WTC11 (cell line): ENCODE results near the gene ASIC2. TPM values are rescaled to one million over a fixed set of nuclear protein-coding genes. Genes with fewer than 3 reads are reported as not detected.

ENCODE experiments used
- ATAC-seq: fragments of 200-7000 bp; cut with Tn5 transposase; 2 replicates; pipeline ENCODE4 v1.10.0; 2021; ENCODE audit warnings: mild to moderate bottlenecking, moderate library complexity
- CTCF ChIA-PET: fragments of 300-600 bp; sonication (Branson Sonifier 250); formaldehyde crosslinking; loops from one replicate; lab custom pipeline; 2021; ENCODE audit warnings: antibody characterized with exemption; lab: Charles Lee
- POLR2A ChIA-PET: fragments of 350-600 bp; sonication (Branson Sonifier 250); formaldehyde crosslinking; loops from one replicate; lab custom pipeline; 2021; ENCODE audit warnings: antibody characterized with exemption; lab: Charles Lee
- DNase-seq: peaks from one replicate; pipeline ENCODE4 v3.0.0; 2021; ENCODE audit warnings: low spot score
- H3K27ac Mint-ChIP-seq: 2 replicates; pipeline ENCODE4 v1.8.0; 2021; ENCODE audit warnings: mixed read lengths
- H3K27me3 Mint-ChIP-seq: 2 replicates; pipeline ENCODE4 v1.8.0; 2021; ENCODE audit warnings: low read depth, mild to moderate bottlenecking, moderate library complexity, mixed read lengths
- H3K36me3 Mint-ChIP-seq: 2 replicates; pipeline ENCODE4 v1.8.0; 2021; ENCODE audit warnings: mixed read lengths
- H3K4me1 Mint-ChIP-seq: 2 replicates; pipeline ENCODE4 v1.8.0; 2022; ENCODE audit warnings: mixed read lengths
- H3K4me3 Mint-ChIP-seq: 2 replicates; pipeline ENCODE4 v1.8.0; 2021; ENCODE audit warnings: mild to moderate bottlenecking, moderate library complexity, mixed read lengths
- H3K9me3 Mint-ChIP-seq: 2 replicates; pipeline ENCODE4 v1.8.0; 2021; ENCODE audit warnings: mixed read lengths
- ATF1 ChIP-seq: sonication (generic); formaldehyde crosslinking; IDR thresholded peaks from 2 replicates; pipeline ENCODE4 v1.8.1; 2023; ENCODE audit warnings: mild to moderate bottlenecking, moderate library complexity, missing genetic modification reagents
- CREB1 ChIP-seq: sonication (generic); formaldehyde crosslinking; IDR thresholded peaks from 2 replicates; pipeline ENCODE4 v1.8.0; 2023; ENCODE audit warnings: mild to moderate bottlenecking, missing genetic modification reagents
- EMX1 ChIP-seq: fragments of 250-450 bp; sonication (Bioruptor Pico); IDR thresholded peaks from 2 replicates; pipeline ENCODE4 v1.8.0; 2021; ENCODE audit warnings: mild to moderate bottlenecking
- ESRRA ChIP-seq: sonication (generic); formaldehyde crosslinking; IDR thresholded peaks from 2 replicates; pipeline ENCODE4 v1.8.1; 2022; ENCODE audit warnings: mild to moderate bottlenecking, missing genetic modification reagents, borderline replicate concordance
- FOXP1 ChIP-seq: sonication (generic); formaldehyde crosslinking; IDR thresholded peaks from 2 replicates; pipeline ENCODE4 v1.8.0; 2022; ENCODE audit warnings: missing genetic modification reagents, mild to moderate bottlenecking, moderate library complexity, borderline replicate concordance
- GRHL2 ChIP-seq: fragments of 250-450 bp; sonication (Bioruptor Pico); IDR thresholded peaks from 2 replicates; pipeline ENCODE4 v1.8.0; 2022; ENCODE audit warnings: mild to moderate bottlenecking, moderate library complexity; ENCODE audit not compliant: insufficient replicate concordance, severe bottlenecking
- IRF2 ChIP-seq: sonication (generic); formaldehyde crosslinking; IDR thresholded peaks from 2 replicates; pipeline ENCODE4 v1.8.0; 2022; ENCODE audit warnings: low read depth, missing genetic modification reagents, borderline replicate concordance
- MXD4 ChIP-seq: fragments of 250-450 bp; sonication (Bioruptor Pico); IDR thresholded peaks from 2 replicates; pipeline ENCODE4 v1.8.0; 2021; ENCODE audit warnings: mild to moderate bottlenecking, moderate library complexity, borderline replicate concordance
- NFATC4 ChIP-seq: fragments of 250-450 bp; sonication (Bioruptor Pico); IDR thresholded peaks from 2 replicates; pipeline ENCODE4 v1.9.0; 2021; ENCODE audit warnings: mild to moderate bottlenecking
- NFYB ChIP-seq: sonication (generic); formaldehyde crosslinking; conservative IDR thresholded peaks from 2 replicates; pipeline ENCODE4 v1.8.0; 2022; ENCODE audit warnings: low read depth, missing genetic modification reagents
- PRRX2 ChIP-seq: fragments of 250-450 bp; sonication (Bioruptor Pico); IDR thresholded peaks from 2 replicates; pipeline ENCODE4 v1.8.0; 2021; ENCODE audit warnings: mild to moderate bottlenecking
- SOX15 ChIP-seq: fragments of 250-450 bp; sonication (Bioruptor Pico); IDR thresholded peaks from 2 replicates; pipeline ENCODE4 v1.9.0; 2021; ENCODE audit warnings: mild to moderate bottlenecking
- ZNF219 ChIP-seq: sonication (generic); formaldehyde crosslinking; IDR thresholded peaks from 2 replicates; pipeline ENCODE4 v1.8.0; 2023; ENCODE audit warnings: missing genetic modification reagents, mild to moderate bottlenecking, borderline replicate concordance
- ZNF232 ChIP-seq: sonication (generic); formaldehyde crosslinking; IDR thresholded peaks from 2 replicates; pipeline ENCODE4 v1.8.0; 2022; ENCODE audit warnings: mild to moderate bottlenecking, missing genetic modification reagents
- ZNF317 ChIP-seq: sonication (generic); formaldehyde crosslinking; IDR thresholded peaks from 2 replicates; pipeline ENCODE4 v1.8.1; 2023; ENCODE audit warnings: low read depth, mild to moderate bottlenecking, moderate library complexity, missing genetic modification reagents, borderline replicate concordance
- ZNF396 ChIP-seq: fragments of 250-450 bp; sonication (Bioruptor Pico); IDR thresholded peaks from 2 replicates; pipeline ENCODE4 v1.8.0; 2021; ENCODE audit warnings: mild to moderate bottlenecking, moderate library complexity, borderline replicate concordance
- ZNF416 ChIP-seq: fragments of 250-450 bp; sonication (Bioruptor Pico); IDR thresholded peaks from 2 replicates; pipeline ENCODE4 v1.9.0; 2021; ENCODE audit warnings: mild to moderate bottlenecking, inconsistent platforms
- total RNA-seq: library from RNA; stranded (reverse); gene quantifications from 3 replicates; pipeline ENCODE4 v1.2.3, GENCODE V29; 2021
- TF ChIP-seq, protein P1 (sequence below): sonication (generic); formaldehyde crosslinking; IDR thresholded peaks from 2 replicates; pipeline ENCODE4 v1.8.0; 2022; ENCODE audit warnings: mild to moderate bottlenecking, missing genetic modification reagents
- TF ChIP-seq, protein P2 (sequence below): fragments of 250-450 bp; sonication (Bioruptor Pico); IDR thresholded peaks from 2 replicates; pipeline ENCODE4 v1.9.0; 2021; ENCODE audit warnings: mild to moderate bottlenecking
- TF ChIP-seq, protein P3 (sequence below): fragments of 250-450 bp; sonication (Bioruptor Pico); IDR thresholded peaks from 2 replicates; pipeline ENCODE4 v1.9.0; 2021; ENCODE audit warnings: moderate library complexity, mild to moderate bottlenecking, inconsistent platforms, borderline replicate concordance
- TF ChIP-seq, protein P4 (sequence below): sonication (generic); formaldehyde crosslinking; IDR thresholded peaks from 2 replicates; pipeline ENCODE4 v1.8.1; 2022; ENCODE audit warnings: mild to moderate bottlenecking, missing genetic modification reagents, moderate library complexity, borderline replicate concordance
- TF ChIP-seq, protein P5 (sequence below): sonication (generic); formaldehyde crosslinking; conservative IDR thresholded peaks from 2 replicates; pipeline ENCODE4 v1.8.1; 2022; ENCODE audit warnings: mild to moderate bottlenecking, missing genetic modification reagents
- TF ChIP-seq, protein P6 (sequence below): fragments of 200-600 bp; IDR thresholded peaks from 2 replicates; pipeline ENCODE4 v1.8.0; 2022; ENCODE audit warnings: antibody characterized with exemption
- TF ChIP-seq, protein P7 (sequence below): fragments of 250-450 bp; sonication (Bioruptor Pico); IDR thresholded peaks from 2 replicates; pipeline ENCODE4 v1.9.0; 2021; ENCODE audit warnings: mild to moderate bottlenecking, borderline replicate concordance

The ASIC2 gene
- total RNA-seq, 1 experiment from 2014 or later: 2.7 TPM

DNA sequence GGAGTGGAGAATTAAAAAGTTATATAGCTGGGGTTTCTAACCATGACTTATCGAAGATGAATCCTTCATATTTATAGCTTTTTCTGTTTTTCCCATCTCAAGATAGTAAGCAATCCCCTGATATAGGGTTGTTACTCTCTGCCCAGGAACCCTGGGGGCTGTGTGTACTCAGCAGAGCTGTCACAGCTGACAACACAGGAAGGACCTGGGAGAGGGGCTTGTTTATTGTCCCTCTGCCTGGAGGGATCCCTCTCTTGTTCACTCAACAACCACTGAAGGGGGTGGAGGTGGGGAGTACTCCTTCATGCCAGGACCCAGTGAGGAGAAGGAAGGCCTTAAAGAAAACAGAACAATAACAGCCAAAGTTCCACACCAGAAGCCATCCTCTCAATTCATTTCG lies 19.8 kb downstream of the ASIC2 start:
- no peak for DNase-seq
- TF ChIP-seq, protein P1, sequence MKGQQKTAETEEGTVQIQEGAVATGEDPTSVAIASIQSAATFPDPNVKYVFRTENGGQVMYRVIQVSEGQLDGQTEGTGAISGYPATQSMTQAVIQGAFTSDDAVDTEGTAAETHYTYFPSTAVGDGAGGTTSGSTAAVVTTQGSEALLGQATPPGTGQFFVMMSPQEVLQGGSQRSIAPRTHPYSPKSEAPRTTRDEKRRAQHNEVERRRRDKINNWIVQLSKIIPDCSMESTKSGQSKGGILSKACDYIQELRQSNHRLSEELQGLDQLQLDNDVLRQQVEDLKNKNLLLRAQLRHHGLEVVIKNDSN (CRISPR knock-in tag): no peak
- TF ChIP-seq GRHL2 (CRISPR knock-in tag): no peak
- no peak for TF ChIP-seq ZNF232
- no peak for TF ChIP-seq NFATC4 (CRISPR knock-in tag)
- TF ChIP-seq, protein P2, sequence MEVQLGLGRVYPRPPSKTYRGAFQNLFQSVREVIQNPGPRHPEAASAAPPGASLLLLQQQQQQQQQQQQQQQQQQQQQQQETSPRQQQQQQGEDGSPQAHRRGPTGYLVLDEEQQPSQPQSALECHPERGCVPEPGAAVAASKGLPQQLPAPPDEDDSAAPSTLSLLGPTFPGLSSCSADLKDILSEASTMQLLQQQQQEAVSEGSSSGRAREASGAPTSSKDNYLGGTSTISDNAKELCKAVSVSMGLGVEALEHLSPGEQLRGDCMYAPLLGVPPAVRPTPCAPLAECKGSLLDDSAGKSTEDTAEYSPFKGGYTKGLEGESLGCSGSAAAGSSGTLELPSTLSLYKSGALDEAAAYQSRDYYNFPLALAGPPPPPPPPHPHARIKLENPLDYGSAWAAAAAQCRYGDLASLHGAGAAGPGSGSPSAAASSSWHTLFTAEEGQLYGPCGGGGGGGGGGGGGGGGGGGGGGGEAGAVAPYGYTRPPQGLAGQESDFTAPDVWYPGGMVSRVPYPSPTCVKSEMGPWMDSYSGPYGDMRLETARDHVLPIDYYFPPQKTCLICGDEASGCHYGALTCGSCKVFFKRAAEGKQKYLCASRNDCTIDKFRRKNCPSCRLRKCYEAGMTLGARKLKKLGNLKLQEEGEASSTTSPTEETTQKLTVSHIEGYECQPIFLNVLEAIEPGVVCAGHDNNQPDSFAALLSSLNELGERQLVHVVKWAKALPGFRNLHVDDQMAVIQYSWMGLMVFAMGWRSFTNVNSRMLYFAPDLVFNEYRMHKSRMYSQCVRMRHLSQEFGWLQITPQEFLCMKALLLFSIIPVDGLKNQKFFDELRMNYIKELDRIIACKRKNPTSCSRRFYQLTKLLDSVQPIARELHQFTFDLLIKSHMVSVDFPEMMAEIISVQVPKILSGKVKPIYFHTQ (CRISPR knock-in tag): no peak
- TF ChIP-seq FOXP1: no peak
- no peak for TF ChIP-seq SOX15 (CRISPR knock-in tag)
- no peak for TF ChIP-seq PRRX2 (CRISPR knock-in tag)
- TF ChIP-seq, protein P3, sequence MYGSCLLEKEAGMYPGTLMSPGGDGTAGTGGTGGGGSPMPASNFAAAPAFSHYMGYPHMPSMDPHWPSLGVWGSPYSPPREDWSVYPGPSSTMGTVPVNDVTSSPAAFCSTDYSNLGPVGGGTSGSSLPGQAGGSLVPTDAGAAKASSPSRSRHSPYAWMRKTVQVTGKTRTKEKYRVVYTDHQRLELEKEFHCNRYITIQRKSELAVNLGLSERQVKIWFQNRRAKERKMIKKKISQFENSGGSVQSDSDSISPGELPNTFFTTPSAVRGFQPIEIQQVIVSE (CRISPR knock-in tag): no peak
- no peak for TF ChIP-seq ZNF416 (CRISPR knock-in tag)
- TF ChIP-seq, protein P4, sequence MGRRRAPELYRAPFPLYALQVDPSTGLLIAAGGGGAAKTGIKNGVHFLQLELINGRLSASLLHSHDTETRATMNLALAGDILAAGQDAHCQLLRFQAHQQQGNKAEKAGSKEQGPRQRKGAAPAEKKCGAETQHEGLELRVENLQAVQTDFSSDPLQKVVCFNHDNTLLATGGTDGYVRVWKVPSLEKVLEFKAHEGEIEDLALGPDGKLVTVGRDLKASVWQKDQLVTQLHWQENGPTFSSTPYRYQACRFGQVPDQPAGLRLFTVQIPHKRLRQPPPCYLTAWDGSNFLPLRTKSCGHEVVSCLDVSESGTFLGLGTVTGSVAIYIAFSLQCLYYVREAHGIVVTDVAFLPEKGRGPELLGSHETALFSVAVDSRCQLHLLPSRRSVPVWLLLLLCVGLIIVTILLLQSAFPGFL (CRISPR knock-in tag): no peak
- no peak for TF ChIP-seq NFYB (CRISPR knock-in tag)
- TF ChIP-seq IRF2: no peak
- TF ChIP-seq ZNF317 (CRISPR knock-in tag): no peak
- TF ChIP-seq ESRRA (CRISPR knock-in tag): no peak
- TF ChIP-seq CREB1 (CRISPR knock-in tag): no peak

DNA sequence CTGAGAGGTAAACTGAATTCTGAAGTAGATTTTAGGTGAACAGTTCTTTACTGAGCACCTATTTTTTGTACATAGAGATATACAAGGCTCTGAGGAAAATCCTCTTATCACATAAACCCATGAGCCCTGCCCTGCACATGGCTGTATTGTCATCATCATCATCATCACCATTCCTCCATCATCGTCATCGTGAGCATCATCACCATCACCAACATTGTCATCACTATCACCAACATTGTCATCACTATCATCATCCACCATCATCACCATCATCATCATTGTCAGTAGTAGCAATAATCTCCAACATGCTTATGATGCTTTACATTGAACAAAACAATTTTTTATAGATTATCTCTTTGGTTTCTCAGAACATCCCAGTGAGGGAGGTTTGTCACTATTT lies 20.7 kb downstream of the ASIC2 start:
- Mint-ChIP-seq H3K27ac (no peak overlapping the region), H3K4me1 (no peaks in the 10 kb centered on the region), H3K4me3 (no peak overlapping the region), H3K36me3 (no peaks in the 10 kb centered on the region), H3K9me3 (no peaks in the 10 kb centered on the region), H3K27me3 (no peaks in the 10 kb centered on the region; the same call in 1 of the 2 replicates)
- ATAC-seq (no peak), DNase-seq (no peak)
- ChIA-PET CTCF (interaction anchor here (1.0 kb wide), 2 partner anchors 159 to 251 kb away, joined by 3 read pairs; no protein-coding TSS in a partner anchor), POLR2A (no interaction called here)
- TF ChIP-seq, protein P5, sequence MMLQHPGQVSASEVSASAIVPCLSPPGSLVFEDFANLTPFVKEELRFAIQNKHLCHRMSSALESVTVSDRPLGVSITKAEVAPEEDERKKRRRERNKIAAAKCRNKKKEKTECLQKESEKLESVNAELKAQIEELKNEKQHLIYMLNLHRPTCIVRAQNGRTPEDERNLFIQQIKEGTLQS: no peak
- TF ChIP-seq ZNF396 (CRISPR knock-in tag): no peak
- TF ChIP-seq ATF1 (CRISPR knock-in tag): no peak
- TF ChIP-seq, protein P6, sequence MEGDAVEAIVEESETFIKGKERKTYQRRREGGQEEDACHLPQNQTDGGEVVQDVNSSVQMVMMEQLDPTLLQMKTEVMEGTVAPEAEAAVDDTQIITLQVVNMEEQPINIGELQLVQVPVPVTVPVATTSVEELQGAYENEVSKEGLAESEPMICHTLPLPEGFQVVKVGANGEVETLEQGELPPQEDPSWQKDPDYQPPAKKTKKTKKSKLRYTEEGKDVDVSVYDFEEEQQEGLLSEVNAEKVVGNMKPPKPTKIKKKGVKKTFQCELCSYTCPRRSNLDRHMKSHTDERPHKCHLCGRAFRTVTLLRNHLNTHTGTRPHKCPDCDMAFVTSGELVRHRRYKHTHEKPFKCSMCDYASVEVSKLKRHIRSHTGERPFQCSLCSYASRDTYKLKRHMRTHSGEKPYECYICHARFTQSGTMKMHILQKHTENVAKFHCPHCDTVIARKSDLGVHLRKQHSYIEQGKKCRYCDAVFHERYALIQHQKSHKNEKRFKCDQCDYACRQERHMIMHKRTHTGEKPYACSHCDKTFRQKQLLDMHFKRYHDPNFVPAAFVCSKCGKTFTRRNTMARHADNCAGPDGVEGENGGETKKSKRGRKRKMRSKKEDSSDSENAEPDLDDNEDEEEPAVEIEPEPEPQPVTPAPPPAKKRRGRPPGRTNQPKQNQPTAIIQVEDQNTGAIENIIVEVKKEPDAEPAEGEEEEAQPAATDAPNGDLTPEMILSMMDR: no peak
- no peak for TF ChIP-seq ZNF219 (CRISPR knock-in tag)
- TF ChIP-seq MXD4 (CRISPR knock-in tag): no peak
- no peak for TF ChIP-seq EMX1
- TF ChIP-seq, protein P7, sequence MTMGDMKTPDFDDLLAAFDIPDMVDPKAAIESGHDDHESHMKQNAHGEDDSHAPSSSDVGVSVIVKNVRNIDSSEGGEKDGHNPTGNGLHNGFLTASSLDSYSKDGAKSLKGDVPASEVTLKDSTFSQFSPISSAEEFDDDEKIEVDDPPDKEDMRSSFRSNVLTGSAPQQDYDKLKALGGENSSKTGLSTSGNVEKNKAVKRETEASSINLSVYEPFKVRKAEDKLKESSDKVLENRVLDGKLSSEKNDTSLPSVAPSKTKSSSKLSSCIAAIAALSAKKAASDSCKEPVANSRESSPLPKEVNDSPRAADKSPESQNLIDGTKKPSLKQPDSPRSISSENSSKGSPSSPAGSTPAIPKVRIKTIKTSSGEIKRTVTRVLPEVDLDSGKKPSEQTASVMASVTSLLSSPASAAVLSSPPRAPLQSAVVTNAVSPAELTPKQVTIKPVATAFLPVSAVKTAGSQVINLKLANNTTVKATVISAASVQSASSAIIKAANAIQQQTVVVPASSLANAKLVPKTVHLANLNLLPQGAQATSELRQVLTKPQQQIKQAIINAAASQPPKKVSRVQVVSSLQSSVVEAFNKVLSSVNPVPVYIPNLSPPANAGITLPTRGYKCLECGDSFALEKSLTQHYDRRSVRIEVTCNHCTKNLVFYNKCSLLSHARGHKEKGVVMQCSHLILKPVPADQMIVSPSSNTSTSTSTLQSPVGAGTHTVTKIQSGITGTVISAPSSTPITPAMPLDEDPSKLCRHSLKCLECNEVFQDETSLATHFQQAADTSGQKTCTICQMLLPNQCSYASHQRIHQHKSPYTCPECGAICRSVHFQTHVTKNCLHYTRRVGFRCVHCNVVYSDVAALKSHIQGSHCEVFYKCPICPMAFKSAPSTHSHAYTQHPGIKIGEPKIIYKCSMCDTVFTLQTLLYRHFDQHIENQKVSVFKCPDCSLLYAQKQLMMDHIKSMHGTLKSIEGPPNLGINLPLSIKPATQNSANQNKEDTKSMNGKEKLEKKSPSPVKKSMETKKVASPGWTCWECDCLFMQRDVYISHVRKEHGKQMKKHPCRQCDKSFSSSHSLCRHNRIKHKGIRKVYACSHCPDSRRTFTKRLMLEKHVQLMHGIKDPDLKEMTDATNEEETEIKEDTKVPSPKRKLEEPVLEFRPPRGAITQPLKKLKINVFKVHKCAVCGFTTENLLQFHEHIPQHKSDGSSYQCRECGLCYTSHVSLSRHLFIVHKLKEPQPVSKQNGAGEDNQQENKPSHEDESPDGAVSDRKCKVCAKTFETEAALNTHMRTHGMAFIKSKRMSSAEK (CRISPR knock-in tag): no peak

More for the DNA sequence above, 19.8 kb downstream of the ASIC2 start:
- ATAC-seq: no peak
- POLR2A ChIA-PET: no interaction called here
- Mint-ChIP-seq H3K4me3 (no peak overlapping the region), H3K9me3 (no peaks in the 10 kb centered on the region), H3K4me1 (no peaks in the 10 kb centered on the region), H3K27me3 (no peaks in the 10 kb centered on the region), H3K27ac (no peak overlapping the region), H3K36me3 (no peaks in the 10 kb centered on the region)
- CTCF ChIA-PET: interaction anchor here (1.0 kb wide), 2 partner anchors 159 to 252 kb away, joined by 3 read pairs; no protein-coding TSS in a partner anchor
